OCI-LY3 (cell line): ENCODE measurements around the gene GSC2.

Experiments
- H2AFZ ChIP-seq: fragments of 200-600, 300-600 bp; shearing (Covaris generic); 2 replicates; pipeline ENCODE4 v1.6.0; 2014; ENCODE audit warnings: antibody characterized with exemption, low read depth, low read length
- H3K27ac ChIP-seq: fragments of 200-600, 300-600 bp; sonication (generic); 2 replicates; pipeline ENCODE4 v1.5.1; 2014; ENCODE audit warnings: mild to moderate bottlenecking, low read length, moderate library complexity, mixed read lengths
- H3K27me3 ChIP-seq: fragments of 200-600, 300-600 bp; sonication (generic); 2 replicates; pipeline ENCODE4 v1.6.1; 2014; ENCODE audit warnings: low read depth, low read length, mixed read lengths
- H3K36me3 ChIP-seq: fragments of 200-600, 300-600 bp; sonication (generic); replicated peaks from 2 replicates; pipeline ENCODE3; 2014; ENCODE audit warnings: low read depth, low read length, mixed read lengths
- H3K4me1 ChIP-seq: fragments of 300-600, 200-600 bp; sonication (generic); 2 replicates; pipeline ENCODE4 v1.6.1; 2014; ENCODE audit warnings: low read length, mixed read lengths
- H3K4me2 ChIP-seq: fragments of 200-600, 300-600 bp; sonication (generic); 2 replicates; pipeline ENCODE4 v1.6.1; 2014; ENCODE audit warnings: low read length, mixed read lengths
- H3K4me3 ChIP-seq: fragments of 300-600, 200-600 bp; sonication (generic); 2 replicates; pipeline ENCODE4 v1.5.1; 2014; ENCODE audit warnings: antibody characterized with exemption, mild to moderate bottlenecking, low read length, moderate library complexity
- H3K79me2 ChIP-seq: fragments of 300-600, 200-600 bp; shearing (Covaris generic); 2 replicates; pipeline ENCODE4 v1.6.1; 2014; ENCODE audit warnings: mild to moderate bottlenecking, low read length, mixed read lengths
- H3K9ac ChIP-seq: fragments of 300-600, 200-600 bp; shearing (Covaris generic); 2 replicates; pipeline ENCODE4 v1.6.0; 2014; ENCODE audit warnings: mild to moderate bottlenecking, low read length, moderate library complexity
- H3K9me3 ChIP-seq: fragments of 200-600, 300-600 bp; shearing (Covaris generic); 2 replicates; pipeline ENCODE4 v1.6.1; 2014; ENCODE audit warnings: low read length, mixed read lengths; ENCODE audit not compliant: insufficient read depth
- H4K20me1 ChIP-seq: fragments of 200-600, 300-600 bp; sonication (generic); 2 replicates; pipeline ENCODE4 v1.6.1; 2016; ENCODE audit warnings: low read length, mixed read lengths; ENCODE audit not compliant: insufficient read depth
- CTCF ChIP-seq: fragments of 200-600, 300-600 bp; sonication (generic); IDR thresholded peaks from 2 replicates; pipeline ENCODE4 v1.5.1; 2014; ENCODE audit warnings: antibody characterized with exemption, low read length, low read depth
- EZH2phosphoT487 ChIP-seq: fragments of 200-600 bp; shearing (Covaris generic); IDR thresholded peaks from 2 replicates; pipeline ENCODE4 v1.6.1; 2018; ENCODE audit warnings: antibody characterized with exemption, mixed run types, low read depth

The GSC2 gene

GRCh38 chr22:19118329-19118880 lies 31.7 kb downstream of the GSC2 start:
- H3K9ac ChIP-seq: no peak overlapping the region

GRCh38 chr22:19117111-19117512 lies 33.0 kb downstream of the GSC2 start:
- peaks cover 16% of the 10 kb centered on the region for H3K4me1 ChIP-seq
- H3K4me2 ChIP-seq: no peak overlapping the region
- no peak overlapping the region for H3K9ac ChIP-seq

More at GRCh38 chr22:19118329-19118880, 31.7 kb downstream of the GSC2 start:
- peaks cover 76% of the 10 kb centered on the region for H4K20me1 ChIP-seq
- H3K4me1 ChIP-seq: peaks cover 21% of the 10 kb centered on the region
- TF ChIP-seq CTCF: no peak
- no peak for TF ChIP-seq EZH2phosphoT487
- H3K4me3 ChIP-seq: no peak overlapping the region
- no peaks in the 10 kb centered on the region for H3K9me3 ChIP-seq
- H3K4me2 ChIP-seq: no peak overlapping the region
- H2AFZ ChIP-seq: no peak overlapping the region
- H3K27ac ChIP-seq: no peak overlapping the region
- H3K27me3 ChIP-seq: no peaks in the 10 kb centered on the region
- peaks cover 7% of the 10 kb centered on the region for H3K36me3 ChIP-seq
- H3K79me2 ChIP-seq: peaks cover 86% of the 10 kb centered on the region

GRCh38 chr22:19115628-19116027 lies 34.5 kb downstream of the GSC2 start:
- Histone ChIP-seq H3K9ac (no peak overlapping the region), H3K79me2 (peaks cover 98% of the 10 kb centered on the region), H3K9me3 (no peaks in the 10 kb centered on the region), H3K36me3 (peaks cover 7% of the 10 kb centered on the region), H3K27me3 (no peaks in the 10 kb centered on the region), H3K27ac (no peak overlapping the region), H3K4me1 (peaks cover 10% of the 10 kb centered on the region), H3K4me2 (no peak overlapping the region), H4K20me1 (peaks cover 84% of the 10 kb centered on the region), H2AFZ (no peak overlapping the region), H3K4me3 (no peak overlapping the region)
- TF ChIP-seq CTCF (peak; percentile 29), EZH2phosphoT487 (no peak)

More at GRCh38 chr22:19117111-19117512, 33.0 kb downstream of the GSC2 start:
- Histone ChIP-seq H4K20me1 (peaks cover 85% of the 10 kb centered on the region), H3K27me3 (no peaks in the 10 kb centered on the region), H3K4me3 (no peak overlapping the region), H3K79me2 (peaks cover 98% of the 10 kb centered on the region), H3K9me3 (no peaks in the 10 kb centered on the region), H2AFZ (no peak overlapping the region), H3K27ac (no peak overlapping the region), H3K36me3 (peaks cover 7% of the 10 kb centered on the region)
- no peak for TF ChIP-seq EZH2phosphoT487

GRCh38 chr22:19114984-19115552 lies 35.0 kb downstream of the GSC2 start:
- H3K79me2 ChIP-seq: peaks cover 98% of the 10 kb centered on the region
- H3K4me1 ChIP-seq: peaks cover 11% of the 10 kb centered on the region

More at GRCh38 chr22:19114984-19115552, 35.0 kb downstream of the GSC2 start:
- peaks cover 83% of the 10 kb centered on the region for H4K20me1 ChIP-seq
- H3K27ac ChIP-seq: no peak overlapping the region
- no peak overlapping the region for H3K4me3 ChIP-seq
- H2AFZ ChIP-seq: no peak overlapping the region
- no peak overlapping the region for H3K9ac ChIP-seq
- no peak for TF ChIP-seq CTCF
- no peak for TF ChIP-seq EZH2phosphoT487
- H3K36me3 ChIP-seq: peaks cover 7% of the 10 kb centered on the region
- no peaks in the 10 kb centered on the region for H3K9me3 ChIP-seq
- no peaks in the 10 kb centered on the region for H3K27me3 ChIP-seq
- H3K4me2 ChIP-seq: no peak overlapping the region
